Central memory CD8-positive, alpha-beta T cell (primary cell): Measurements from ENCODE around the gene SYT8.

Source experiments
- ATAC-seq: fragments of 150-1000 bp; cut with Tn5 transposase; replicated peaks from 2 replicates; pipeline ENCODE4 v1.10.0; 2022; ENCODE audit warnings: mild to moderate bottlenecking, moderate FRiP score, moderate number of reproducible peaks; ENCODE audit not compliant: poor library complexity, severe bottlenecking; ENCODE audit errors: extremely low read depth
- DNase-seq, 2 donors: peaks; one replicate each; pipeline ENCODE4 v3.0.0; 2021; ENCODE audit warnings: low spot score in 2 of 2
- H3K27ac Mint-ChIP-seq: one replicate; pipeline ENCODE4 v1.8.0; 2022; ENCODE audit warnings: low read depth, mild to moderate bottlenecking, moderate library complexity, mixed read lengths
- H3K27me3 Mint-ChIP-seq: one replicate; pipeline ENCODE4 v1.8.0; 2022; ENCODE audit warnings: mixed read lengths
- H3K36me3 Mint-ChIP-seq: one replicate; pipeline ENCODE4 v1.8.0; 2022; ENCODE audit warnings: mild to moderate bottlenecking, moderate library complexity, mixed read lengths; ENCODE audit not compliant: insufficient read depth
- H3K4me1 Mint-ChIP-seq: one replicate; pipeline ENCODE4 v1.8.0; 2022; ENCODE audit warnings: mixed read lengths
- H3K4me3 Mint-ChIP-seq: one replicate; pipeline ENCODE4 v1.8.0; 2022; ENCODE audit warnings: mild to moderate bottlenecking, moderate library complexity, mixed read lengths
- H3K9me3 Mint-ChIP-seq: one replicate; pipeline ENCODE4 v1.8.0; 2022; ENCODE audit warnings: mixed read lengths

The SYT8 gene

GRCh38 chr11:1846453-1846932 is 11.7 kb downstream of the SYT8 start:
- peaks cover 75% of the 10 kb centered on the region for H3K4me1 Mint-ChIP-seq
- H3K4me3 Mint-ChIP-seq, result peak overlapping the region; percentile 6
- H3K36me3 Mint-ChIP-seq, result peaks cover 1% of the 10 kb centered on the region
- no peaks in the 10 kb centered on the region for H3K27me3 Mint-ChIP-seq
- no peaks in the 10 kb centered on the region for H3K9me3 Mint-ChIP-seq
- H3K27ac Mint-ChIP-seq, result peak overlapping the region; percentile 88
- DNase-seq (no peak), ATAC-seq (no peak)

GRCh38 chr11:1847006-1847735 is 12.4 kb downstream of the SYT8 start:
- H3K36me3 Mint-ChIP-seq, result peaks cover 1% of the 10 kb centered on the region
- H3K9me3 Mint-ChIP-seq, result no peaks in the 10 kb centered on the region
- peaks cover 79% of the 10 kb centered on the region for H3K4me1 Mint-ChIP-seq
- ATAC-seq, result no peak
- H3K27ac Mint-ChIP-seq, result peak overlapping the region; percentile 88
- no peaks in the 10 kb centered on the region for H3K27me3 Mint-ChIP-seq
- no peak for DNase-seq
- peak overlapping the region; percentile 11 for H3K4me3 Mint-ChIP-seq

GRCh38 chr11:1847926-1848639 is 13.3 kb downstream of the SYT8 start:
- DNase-seq, result no peak
- Mint-ChIP-seq H3K4me1 (peaks cover 85% of the 10 kb centered on the region), H3K27me3 (no peaks in the 10 kb centered on the region), H3K36me3 (peaks cover 7% of the 10 kb centered on the region), H3K27ac (peak overlapping the region; percentile 88), H3K9me3 (no peaks in the 10 kb centered on the region), H3K4me3 (no peak overlapping the region)
- ATAC-seq, result no peak

- Mint-ChIP-seq H3K27me3 (no peaks in the 10 kb centered on the region), H3K27ac (peak overlapping the region; percentile 99), H3K9me3 (no peaks in the 10 kb centered on the region), H3K4me1 (peaks cover 80% of the 10 kb centered on the region), H3K4me3 (peak overlapping the region; percentile 27), H3K36me3 (peaks cover 13% of the 10 kb centered on the region)
- DNase-seq (no peak), ATAC-seq (no peak)
Measured at GRCh38 chr11:1848640-1849430, 14.0 kb downstream of the SYT8 start.

GRCh38 chr11:1851468-1852180 is 16.8 kb downstream of the SYT8 start:
- Mint-ChIP-seq H3K9me3 (no peaks in the 10 kb centered on the region), H3K27ac (peak overlapping the region; percentile 99)

GRCh38 chr11:1852271-1852876 is 17.6 kb downstream of the SYT8 start:
- no peak for ATAC-seq
- Mint-ChIP-seq H3K9me3 (no peaks in the 10 kb centered on the region), H3K27ac (peak overlapping the region; percentile 99), H3K4me1 (peaks cover 52% of the 10 kb centered on the region), H3K36me3 (peaks cover 17% of the 10 kb centered on the region), H3K27me3 (no peaks in the 10 kb centered on the region), H3K4me3 (peak overlapping the region; percentile 99)
- DNase-seq, result no peak

More at GRCh38 chr11:1851468-1852180, 16.8 kb downstream of the SYT8 start:
- Mint-ChIP-seq H3K4me1 (peaks cover 58% of the 10 kb centered on the region), H3K4me3 (peak overlapping the region; percentile 99), H3K36me3 (peaks cover 17% of the 10 kb centered on the region), H3K27me3 (no peaks in the 10 kb centered on the region)
- ATAC-seq (no peak), DNase-seq (no peak)

- H3K27ac Mint-ChIP-seq, result peak within 1 kb of the TSS; percentile 99
- H3K4me1 Mint-ChIP-seq, result peaks cover 47% of the 10 kb centered on the region
- DNase-seq (peak; percentile 66 to 88), ATAC-seq (peak; percentile 80)
- no peaks in the 10 kb centered on the region for H3K9me3 Mint-ChIP-seq
- no peaks in the 10 kb centered on the region for H3K27me3 Mint-ChIP-seq
- peak within 1 kb of the TSS; percentile 99 for H3K4me3 Mint-ChIP-seq
- peaks cover 17% of the 10 kb centered on the region for H3K36me3 Mint-ChIP-seq
Measured at GRCh38 chr11:1852877-1853276, 18.1 kb downstream of the SYT8 start, which contains the start of gene LSP1. TSS of gene LSP1 (plus strand) at chr11:1853084. CDS start at chr11:1853145, 61 bp downstream.

GRCh38 chr11:1853376-1854131 is 18.8 kb downstream of the SYT8 start:
- Mint-ChIP-seq H3K27me3 (no peaks in the 10 kb centered on the region), H3K9me3 (no peaks in the 10 kb centered on the region), H3K27ac (peak overlapping the region; percentile 99), H3K4me1 (peaks cover 50% of the 10 kb centered on the region), H3K4me3 (peak overlapping the region; percentile 99), H3K36me3 (peaks cover 17% of the 10 kb centered on the region)
- ATAC-seq, result no peak
- no peak for DNase-seq

- H3K27ac Mint-ChIP-seq, result peak overlapping the region; percentile 99
- DNase-seq (no peak), ATAC-seq (no peak)
Measured at GRCh38 chr11:1854132-1854948, 19.6 kb downstream of the SYT8 start.

GRCh38 chr11:1854949-1855885 is 20.4 kb downstream of the SYT8 start:
- peaks cover 38% of the 10 kb centered on the region for H3K4me1 Mint-ChIP-seq
- peak overlapping the region; percentile 17 for H3K27ac Mint-ChIP-seq
- no peaks in the 10 kb centered on the region for H3K9me3 Mint-ChIP-seq
- H3K27me3 Mint-ChIP-seq, result no peaks in the 10 kb centered on the region
- DNase-seq (no peak), ATAC-seq (no peak)
- H3K36me3 Mint-ChIP-seq, result peaks cover 17% of the 10 kb centered on the region
- peak overlapping the region; percentile 99 for H3K4me3 Mint-ChIP-seq

More at GRCh38 chr11:1854132-1854948, 19.6 kb downstream of the SYT8 start:
- Mint-ChIP-seq H3K9me3 (no peaks in the 10 kb centered on the region), H3K27me3 (no peaks in the 10 kb centered on the region), H3K4me3 (peak overlapping the region; percentile 99), H3K36me3 (peaks cover 17% of the 10 kb centered on the region), H3K4me1 (peaks cover 47% of the 10 kb centered on the region)
